K562 (cell line): ENCODE results near the gene NME7. TPM values are rescaled to one million over a fixed set of nuclear protein-coding genes. Genes with fewer than 3 reads are reported as not detected.

Source experiments
- CHD1 ChIP-seq: fragments of 200-600 bp; sonication (generic); IDR thresholded peaks from one replicate; pipeline ENCODE4 v1.6.1; 2012; ENCODE audit warnings: mild to moderate bottlenecking, moderate library complexity, low read length, inconsistent platforms
- ESRRA ChIP-seq: fragments of 450-650 bp; IDR thresholded peaks from 2 replicates; pipeline ENCODE4 v1.6.1; 2014; ENCODE audit warnings: low read depth, mild to moderate bottlenecking, moderate library complexity, borderline replicate concordance
- NR3C1 ChIP-seq: sonication (generic); formaldehyde crosslinking; IDR thresholded peaks from 2 replicates; pipeline ENCODE4 v1.8.1; 2022; ENCODE audit warnings: missing genetic modification reagents
- NRF1 ChIP-seq, 2 experiments: fragments of 450-650 bp; IDR thresholded peaks in 1 of 2; conservative IDR thresholded peaks in 1 of 2; 2 replicates each; pipeline ENCODE4 v1.6.1; 2014; ENCODE audit warnings: mild to moderate bottlenecking in 2 of 2
- POU5F1 ChIP-seq: fragments of 150-350 bp; IDR thresholded peaks from 2 replicates; pipeline ENCODE4 v1.6.1; 2014; ENCODE audit warnings: borderline replicate concordance, low read length, low read depth, mild to moderate bottlenecking; ENCODE audit not compliant: partially characterized antibody
- TBL1XR1 ChIP-seq, 2 experiments: IDR thresholded peaks; 2 replicates each; pipeline ENCODE4 v1.6.1; 2012; ENCODE audit warnings: improper control_type of control experiment in 2 of 2, low read length in 2 of 2, mild to moderate bottlenecking in 1 of 2
- TCF3 ChIP-seq: sonication (generic); formaldehyde crosslinking; IDR thresholded peaks from 2 replicates; pipeline ENCODE4 v1.4.0; 2020; ENCODE audit warnings: mild to moderate bottlenecking, missing genetic modification reagents
- TCF7L2 ChIP-seq: fragments of 150-350 bp; IDR thresholded peaks from 2 replicates; pipeline ENCODE4 v1.6.1; 2016; ENCODE audit warnings: low read depth, mild to moderate bottlenecking, low read length, moderate library complexity
- TOE1 ChIP-seq, 2 experiments: fragments of 450-650 bp in 1 of 2; sonication (generic) in 1 of 2; formaldehyde crosslinking in 1 of 2; IDR thresholded peaks; 2 replicates each; pipeline versions ENCODE4 v1.7.1 to v1.8.0; 2016 to 2022; ENCODE audit warnings: borderline replicate concordance in 2 of 2, mild to moderate bottlenecking in 2 of 2, antibody characterized with exemption in 1 of 2, inconsistent platforms in 1 of 2, low read depth in 1 of 2, missing genetic modification reagents in 1 of 2, moderate library complexity in 1 of 2
- ZNF3 ChIP-seq: fragments of 250-450 bp; sonication (Bioruptor Pico); IDR thresholded peaks from 2 replicates; pipeline ENCODE4 v1.5.0; 2021; ENCODE audit warnings: mild to moderate bottlenecking, moderate library complexity
- ZNF778 ChIP-seq: fragments of 450-650 bp; formaldehyde crosslinking; IDR thresholded peaks from 2 replicates; pipeline ENCODE4 v1.4.0; 2020; ENCODE audit warnings: mild to moderate bottlenecking, moderate library complexity
- polyA plus RNA-seq, 8 experiments: library from polyadenylated mRNA; depleted of rRNA in 4 of 8; stranded (reverse) in 5 of 8; unstranded in 3 of 8; fragments of >200 nt; fragmentation: Nextera tagmentation in 2 of 8; fragmentation: Illumina TruSeq in 1 of 8; extraction: Ambion mirVana in 2 of 8; extraction: Trizol in 1 of 8; gene quantifications; 2 replicates each; pipeline versions ENCODE4 v1.2.1 to v1.2.3, GENCODE V29; 2011 to 2014; ENCODE audit warnings: inconsistent platforms in 1 of 8, missing spikeins in 1 of 8
- total RNA-seq, 7 experiments: library from RNA; depleted of rRNA in 6 of 7; stranded (reverse); fragments of >200 nt in 6 of 7; fragmentation: Illumina TruSeq in 2 of 7; extraction: Trizol in 2 of 7; gene quantifications; 2 replicates each; pipeline versions ENCODE4 v1.2.1 to v1.2.3, GENCODE V29; 2011 to 2021; ENCODE audit warnings: low replicate concordance in 1 of 7
- TF ChIP-seq, protein P1 (sequence below): fragments of 450-650 bp; formaldehyde crosslinking; IDR thresholded peaks from 2 replicates; pipeline ENCODE4 v1.4.0; 2022; ENCODE audit warnings: missing genetic modification characterization
- TF ChIP-seq, protein P2 (sequence below): sonication (generic); formaldehyde crosslinking; IDR thresholded peaks from 2 replicates; pipeline ENCODE4 v1.8.0; 2022; ENCODE audit warnings: missing genetic modification reagents, mild to moderate bottlenecking, moderate library complexity, borderline replicate concordance
- TF ChIP-seq, protein P3 (sequence below): fragments of 450-650 bp; conservative IDR thresholded peaks from 2 replicates; pipeline ENCODE4 v1.6.1; 2016; ENCODE audit warnings: missing genetic modification characterization, low read depth, mild to moderate bottlenecking, missing compliant biosample characterization, moderate library complexity
- TF ChIP-seq, protein P4 (sequence below): fragments of 450-650 bp; IDR thresholded peaks from 2 replicates; pipeline ENCODE4 v1.6.1; 2016; ENCODE audit warnings: borderline replicate concordance
- TF ChIP-seq, protein P5 (sequence below): fragments of 450-650 bp; IDR thresholded peaks from 2 replicates; pipeline ENCODE4 v1.6.1; 2018; ENCODE audit not compliant: partially characterized antibody

The NME7 gene
- total and polyA plus RNA-seq, 9 of the 15 experiments (the other 6 are each of a cell fraction or from before 2014, with no cell fraction given): 7.9 to 43.2 (median 23.9) TPM

DNA sequence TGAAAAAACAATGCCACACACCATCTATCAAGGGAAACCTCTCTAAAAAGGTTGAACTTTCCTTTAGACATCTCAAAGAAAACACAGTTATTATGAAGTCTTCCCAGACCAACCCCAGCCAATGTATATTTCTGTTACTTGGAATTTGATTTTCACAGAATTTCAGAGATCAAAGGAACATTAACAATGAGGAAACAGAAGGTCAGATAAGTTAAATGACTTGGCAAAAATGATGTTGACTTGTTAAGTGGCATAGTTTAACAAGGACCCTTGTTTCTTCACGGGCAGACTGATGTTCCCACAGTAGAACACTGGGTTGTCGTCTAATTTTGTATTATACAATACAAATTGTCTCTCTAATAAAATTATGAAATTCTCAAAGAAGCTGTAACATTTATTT, 29.0 kb downstream of the NME7 start (continued):
- TF ChIP-seq, protein P1, sequence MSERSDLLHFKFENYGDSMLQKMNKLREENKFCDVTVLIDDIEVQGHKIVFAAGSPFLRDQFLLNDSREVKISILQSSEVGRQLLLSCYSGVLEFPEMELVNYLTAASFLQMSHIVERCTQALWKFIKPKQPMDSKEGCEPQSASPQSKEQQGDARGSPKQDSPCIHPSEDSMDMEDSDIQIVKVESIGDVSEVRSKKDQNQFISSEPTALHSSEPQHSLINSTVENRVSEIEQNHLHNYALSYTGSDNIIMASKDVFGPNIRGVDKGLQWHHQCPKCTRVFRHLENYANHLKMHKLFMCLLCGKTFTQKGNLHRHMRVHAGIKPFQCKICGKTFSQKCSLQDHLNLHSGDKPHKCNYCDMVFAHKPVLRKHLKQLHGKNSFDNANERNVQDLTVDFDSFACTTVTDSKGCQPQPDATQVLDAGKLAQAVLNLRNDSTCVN (CRISPR knock-in tag): no peak
- TF ChIP-seq, protein P2, sequence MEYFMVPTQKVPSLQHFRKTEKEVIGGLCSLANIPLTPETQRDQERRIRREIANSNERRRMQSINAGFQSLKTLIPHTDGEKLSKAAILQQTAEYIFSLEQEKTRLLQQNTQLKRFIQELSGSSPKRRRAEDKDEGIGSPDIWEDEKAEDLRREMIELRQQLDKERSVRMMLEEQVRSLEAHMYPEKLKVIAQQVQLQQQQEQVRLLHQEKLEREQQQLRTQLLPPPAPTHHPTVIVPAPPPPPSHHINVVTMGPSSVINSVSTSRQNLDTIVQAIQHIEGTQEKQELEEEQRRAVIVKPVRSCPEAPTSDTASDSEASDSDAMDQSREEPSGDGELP (CRISPR knock-in tag): no peak
- TF ChIP-seq, protein P3, sequence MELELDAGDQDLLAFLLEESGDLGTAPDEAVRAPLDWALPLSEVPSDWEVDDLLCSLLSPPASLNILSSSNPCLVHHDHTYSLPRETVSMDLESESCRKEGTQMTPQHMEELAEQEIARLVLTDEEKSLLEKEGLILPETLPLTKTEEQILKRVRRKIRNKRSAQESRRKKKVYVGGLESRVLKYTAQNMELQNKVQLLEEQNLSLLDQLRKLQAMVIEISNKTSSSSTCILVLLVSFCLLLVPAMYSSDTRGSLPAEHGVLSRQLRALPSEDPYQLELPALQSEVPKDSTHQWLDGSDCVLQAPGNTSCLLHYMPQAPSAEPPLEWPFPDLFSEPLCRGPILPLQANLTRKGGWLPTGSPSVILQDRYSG (tag): no peak
- TF ChIP-seq ZNF778 (CRISPR knock-in tag) (no peak), ZNF3 (CRISPR knock-in tag) (no peak), CHD1 (no peak), TOE1 (IDR thresholded peaks at IDR 0.05; ENCODE audit: borderline replicate concordance) (no peak), TOE1 (CRISPR knock-in tag; IDR thresholded peaks at IDR 0.05; ENCODE audit: borderline replicate concordance, low read depth) (no peak), POU5F1 (no peak), NR3C1 (CRISPR knock-in tag) (no peak), NRF1 (conservative IDR thresholded peaks at IDR 0.05 in 1 of 2, IDR thresholded peaks at IDR 0.05 in 1 of 2) (no peak), TCF7L2 (peak; percentile 64; the same call in 1 of the 2 replicates), TCF3 (CRISPR knock-in tag) (peak; percentile 57), ESRRA (no peak), TBL1XR1 (IDR thresholded peaks at IDR 0.05; ENCODE audit: low read length in 2 of 2) (0 out of 4 replicates have a peak, but pooled peaks of 1 of the 2 experiments have one; percentile 29)
- TF ChIP-seq, protein P4, sequence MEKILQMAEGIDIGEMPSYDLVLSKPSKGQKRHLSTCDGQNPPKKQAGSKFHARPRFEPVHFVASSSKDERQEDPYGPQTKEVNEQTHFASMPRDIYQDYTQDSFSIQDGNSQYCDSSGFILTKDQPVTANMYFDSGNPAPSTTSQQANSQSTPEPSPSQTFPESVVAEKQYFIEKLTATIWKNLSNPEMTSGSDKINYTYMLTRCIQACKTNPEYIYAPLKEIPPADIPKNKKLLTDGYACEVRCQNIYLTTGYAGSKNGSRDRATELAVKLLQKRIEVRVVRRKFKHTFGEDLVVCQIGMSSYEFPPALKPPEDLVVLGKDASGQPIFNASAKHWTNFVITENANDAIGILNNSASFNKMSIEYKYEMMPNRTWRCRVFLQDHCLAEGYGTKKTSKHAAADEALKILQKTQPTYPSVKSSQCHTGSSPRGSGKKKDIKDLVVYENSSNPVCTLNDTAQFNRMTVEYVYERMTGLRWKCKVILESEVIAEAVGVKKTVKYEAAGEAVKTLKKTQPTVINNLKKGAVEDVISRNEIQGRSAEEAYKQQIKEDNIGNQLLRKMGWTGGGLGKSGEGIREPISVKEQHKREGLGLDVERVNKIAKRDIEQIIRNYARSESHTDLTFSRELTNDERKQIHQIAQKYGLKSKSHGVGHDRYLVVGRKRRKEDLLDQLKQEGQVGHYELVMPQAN: no peak
- TF ChIP-seq, protein P5, sequence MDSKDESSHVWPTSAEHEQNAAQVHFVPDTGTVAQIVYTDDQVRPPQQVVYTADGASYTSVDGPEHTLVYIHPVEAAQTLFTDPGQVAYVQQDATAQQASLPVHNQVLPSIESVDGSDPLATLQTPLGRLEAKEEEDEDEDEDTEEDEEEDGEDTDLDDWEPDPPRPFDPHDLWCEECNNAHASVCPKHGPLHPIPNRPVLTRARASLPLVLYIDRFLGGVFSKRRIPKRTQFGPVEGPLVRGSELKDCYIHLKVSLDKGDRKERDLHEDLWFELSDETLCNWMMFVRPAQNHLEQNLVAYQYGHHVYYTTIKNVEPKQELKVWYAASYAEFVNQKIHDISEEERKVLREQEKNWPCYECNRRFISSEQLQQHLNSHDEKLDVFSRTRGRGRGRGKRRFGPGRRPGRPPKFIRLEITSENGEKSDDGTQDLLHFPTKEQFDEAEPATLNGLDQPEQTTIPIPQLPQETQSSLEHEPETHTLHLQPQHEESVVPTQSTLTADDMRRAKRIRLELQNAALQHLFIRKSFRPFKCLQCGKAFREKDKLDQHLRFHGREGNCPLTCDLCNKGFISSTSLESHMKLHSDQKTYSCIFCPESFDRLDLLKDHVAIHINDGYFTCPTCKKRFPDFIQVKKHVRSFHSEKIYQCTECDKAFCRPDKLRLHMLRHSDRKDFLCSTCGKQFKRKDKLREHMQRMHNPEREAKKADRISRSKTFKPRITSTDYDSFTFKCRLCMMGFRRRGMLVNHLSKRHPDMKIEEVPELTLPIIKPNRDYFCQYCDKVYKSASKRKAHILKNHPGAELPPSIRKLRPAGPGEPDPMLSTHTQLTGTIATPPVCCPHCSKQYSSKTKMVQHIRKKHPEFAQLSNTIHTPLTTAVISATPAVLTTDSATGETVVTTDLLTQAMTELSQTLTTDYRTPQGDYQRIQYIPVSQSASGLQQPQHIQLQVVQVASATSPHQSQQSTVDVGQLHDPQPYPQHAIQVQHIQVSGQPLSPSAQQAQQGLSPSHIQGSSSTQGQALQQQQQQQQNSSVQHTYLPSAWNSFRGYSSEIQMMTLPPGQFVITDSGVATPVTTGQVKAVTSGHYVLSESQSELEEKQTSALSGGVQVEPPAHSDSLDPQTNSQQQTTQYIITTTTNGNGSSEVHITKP: no peak
